ENCODE measurements around the gene XRCC4. TPM values are rescaled to one million over a fixed set of nuclear protein-coding genes. Genes with fewer than 3 reads are reported as not detected.

The XRCC4 gene
- total RNA-seq, 2 donors from 2014 or later: 6.4 to 6.8 TPM

DNA sequence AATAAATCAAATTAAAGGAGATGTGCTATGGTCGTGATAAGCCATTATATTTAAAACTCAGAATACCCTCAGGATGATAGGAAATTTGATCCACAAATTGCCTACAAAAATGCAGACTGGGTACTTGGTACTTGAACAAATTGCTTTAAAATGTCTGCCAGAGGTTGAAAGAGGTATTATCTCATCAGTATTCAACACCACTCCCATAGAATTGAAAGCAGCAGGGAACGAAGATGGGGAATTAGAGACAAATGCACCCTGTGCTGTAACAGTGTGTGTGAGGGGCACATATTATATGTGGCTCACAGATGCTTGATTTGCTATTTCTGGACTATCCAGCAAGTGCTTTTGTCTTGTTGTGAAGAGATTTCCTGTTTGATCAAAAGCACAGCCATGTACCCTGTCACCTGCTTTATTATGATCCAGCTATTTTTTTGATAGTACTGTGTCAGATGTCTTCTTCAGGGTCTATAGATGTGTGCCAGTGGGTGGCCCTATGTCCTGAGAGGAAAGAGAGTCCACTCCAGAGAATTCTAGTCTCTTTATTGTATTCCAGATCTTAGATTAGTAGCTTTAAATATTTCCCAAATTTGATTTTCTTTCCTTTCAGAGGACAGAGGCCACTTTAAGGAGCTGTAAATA is 120.1 kb downstream of the XRCC4 start:
- H3K4me1 ChIP-seq: no peaks in the 10 kb centered on the region
- TF ChIP-seq, protein P1, sequence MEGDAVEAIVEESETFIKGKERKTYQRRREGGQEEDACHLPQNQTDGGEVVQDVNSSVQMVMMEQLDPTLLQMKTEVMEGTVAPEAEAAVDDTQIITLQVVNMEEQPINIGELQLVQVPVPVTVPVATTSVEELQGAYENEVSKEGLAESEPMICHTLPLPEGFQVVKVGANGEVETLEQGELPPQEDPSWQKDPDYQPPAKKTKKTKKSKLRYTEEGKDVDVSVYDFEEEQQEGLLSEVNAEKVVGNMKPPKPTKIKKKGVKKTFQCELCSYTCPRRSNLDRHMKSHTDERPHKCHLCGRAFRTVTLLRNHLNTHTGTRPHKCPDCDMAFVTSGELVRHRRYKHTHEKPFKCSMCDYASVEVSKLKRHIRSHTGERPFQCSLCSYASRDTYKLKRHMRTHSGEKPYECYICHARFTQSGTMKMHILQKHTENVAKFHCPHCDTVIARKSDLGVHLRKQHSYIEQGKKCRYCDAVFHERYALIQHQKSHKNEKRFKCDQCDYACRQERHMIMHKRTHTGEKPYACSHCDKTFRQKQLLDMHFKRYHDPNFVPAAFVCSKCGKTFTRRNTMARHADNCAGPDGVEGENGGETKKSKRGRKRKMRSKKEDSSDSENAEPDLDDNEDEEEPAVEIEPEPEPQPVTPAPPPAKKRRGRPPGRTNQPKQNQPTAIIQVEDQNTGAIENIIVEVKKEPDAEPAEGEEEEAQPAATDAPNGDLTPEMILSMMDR (IDR thresholded peaks at IDR 0.05): no peak

DNA sequence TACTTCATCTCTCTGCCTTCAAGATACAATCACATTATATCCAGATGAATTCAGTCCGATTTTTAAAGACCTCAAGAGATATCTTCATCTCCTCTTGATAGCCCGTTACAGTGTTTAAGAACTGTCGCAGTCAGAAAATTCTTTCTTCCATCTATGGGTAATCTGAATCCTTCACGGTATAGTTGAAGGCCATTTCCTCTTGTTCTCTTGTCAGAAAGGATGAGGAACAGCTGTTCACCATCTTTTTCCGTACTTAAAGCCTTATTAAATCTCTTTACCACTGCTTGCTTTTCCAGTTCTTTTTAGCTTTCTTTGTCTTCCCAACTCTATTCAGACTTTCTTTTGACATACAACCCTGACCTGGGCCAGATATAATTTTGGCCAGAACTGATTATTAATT is 121.8 kb downstream of the XRCC4 start:
- DNase-seq (ENCODE audit: low spot score): no peak
- H3K36me3 ChIP-seq: no peaks in the 10 kb centered on the region
- H3K27ac ChIP-seq: no peak overlapping the region
- H3K4me1 ChIP-seq: no peaks in the 10 kb centered on the region
- TF ChIP-seq, protein P1 (IDR thresholded peaks at IDR 0.05): no peak
- H3K27me3 ChIP-seq: no peaks in the 10 kb centered on the region
- H3K4me3 ChIP-seq: no peak overlapping the region
- no peaks in the 10 kb centered on the region for H3K9me3 ChIP-seq

More for the DNA sequence above, 120.1 kb downstream of the XRCC4 start:
- Histone ChIP-seq H3K27ac (no peak overlapping the region), H3K9me3 (no peaks in the 10 kb centered on the region), H3K27me3 (no peaks in the 10 kb centered on the region), H3K36me3 (no peaks in the 10 kb centered on the region), H3K4me3 (no peak overlapping the region)
- DNase-seq (ENCODE audit: low spot score): no peak

DNA sequence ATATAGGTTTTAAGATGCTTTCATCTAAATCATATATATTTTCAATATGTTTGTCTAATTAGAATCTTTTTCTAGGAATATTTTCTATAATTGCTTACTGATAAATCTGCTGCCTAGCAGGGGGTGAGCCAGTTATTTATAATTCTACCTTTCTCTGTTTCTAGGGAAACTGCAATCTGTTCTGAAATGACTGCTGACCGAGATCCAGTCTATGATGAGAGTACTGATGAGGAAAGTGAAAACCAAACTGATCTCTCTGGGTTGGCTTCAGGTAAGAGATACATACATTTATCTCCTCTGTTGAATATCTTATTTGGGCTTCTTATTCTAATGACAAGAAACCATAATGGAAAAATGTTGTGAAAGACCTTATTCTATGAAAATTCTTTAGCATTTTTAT is 127.3 kb downstream of the XRCC4 start:
- H3K27me3 ChIP-seq: no peaks in the 10 kb centered on the region
- H3K27ac ChIP-seq: no peak overlapping the region
- TF ChIP-seq, protein P1 (IDR thresholded peaks at IDR 0.05): no peak
- H3K4me3 ChIP-seq: no peak overlapping the region
- H3K9me3 ChIP-seq: no peaks in the 10 kb centered on the region
- no peaks in the 10 kb centered on the region for H3K4me1 ChIP-seq
- no peaks in the 10 kb centered on the region for H3K36me3 ChIP-seq
- DNase-seq (ENCODE audit: low spot score): no peak

DNA sequence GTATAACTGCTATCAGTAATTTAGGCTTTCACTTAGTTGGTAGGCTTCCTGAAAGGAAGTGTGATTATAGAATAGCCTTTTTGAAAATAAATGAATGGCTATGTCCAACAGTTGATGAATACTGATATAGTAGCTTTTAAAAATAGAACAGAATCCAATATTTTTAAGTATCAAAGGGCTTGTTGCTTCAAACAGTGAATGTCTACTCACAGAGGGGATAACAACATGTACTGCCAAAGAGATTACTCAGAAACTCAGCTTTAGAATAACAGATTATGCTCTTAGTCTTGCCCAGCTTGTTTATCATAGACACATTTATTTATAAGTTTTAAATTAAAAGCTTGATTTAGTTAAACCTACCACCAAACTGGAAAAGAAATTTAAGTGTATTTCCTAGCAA is 132.6 kb downstream of the XRCC4 start:
- Histone ChIP-seq H3K36me3 (no peaks in the 10 kb centered on the region), H3K27me3 (no peaks in the 10 kb centered on the region), H3K4me1 (no peaks in the 10 kb centered on the region), H3K9me3 (no peaks in the 10 kb centered on the region), H3K27ac (no peak overlapping the region), H3K4me3 (no peak overlapping the region)
- TF ChIP-seq, protein P1 (IDR thresholded peaks at IDR 0.05): no peak
- DNase-seq (ENCODE audit: low spot score): no peak

DNA sequence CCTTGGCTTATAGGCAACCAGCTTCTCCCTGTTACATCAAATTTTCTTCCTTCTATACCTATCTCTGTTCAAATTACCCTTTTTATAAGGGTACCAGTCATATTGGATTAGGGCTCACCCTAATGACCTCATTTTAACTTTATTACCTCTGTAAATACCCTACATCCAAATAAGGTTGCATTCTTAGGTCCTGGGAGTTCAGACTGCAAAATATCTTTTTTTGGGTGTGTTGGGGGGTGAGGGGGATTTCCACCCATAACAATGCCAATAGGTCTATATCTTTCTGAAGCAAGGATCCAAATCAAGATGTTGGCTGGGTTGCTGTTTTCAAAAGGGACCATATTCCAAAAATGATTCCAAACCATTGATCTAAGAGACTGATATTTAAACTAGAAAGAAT is 141.7 kb downstream of the XRCC4 start:
- no peaks in the 10 kb centered on the region for H3K36me3 ChIP-seq
- H3K4me1 ChIP-seq: no peaks in the 10 kb centered on the region
- no peak overlapping the region for H3K27ac ChIP-seq
- no peaks in the 10 kb centered on the region for H3K27me3 ChIP-seq
- DNase-seq (ENCODE audit: low spot score): no peak
- H3K4me3 ChIP-seq: no peak overlapping the region
- TF ChIP-seq, protein P1 (IDR thresholded peaks at IDR 0.05): no peak
- no peaks in the 10 kb centered on the region for H3K9me3 ChIP-seq

DNA sequence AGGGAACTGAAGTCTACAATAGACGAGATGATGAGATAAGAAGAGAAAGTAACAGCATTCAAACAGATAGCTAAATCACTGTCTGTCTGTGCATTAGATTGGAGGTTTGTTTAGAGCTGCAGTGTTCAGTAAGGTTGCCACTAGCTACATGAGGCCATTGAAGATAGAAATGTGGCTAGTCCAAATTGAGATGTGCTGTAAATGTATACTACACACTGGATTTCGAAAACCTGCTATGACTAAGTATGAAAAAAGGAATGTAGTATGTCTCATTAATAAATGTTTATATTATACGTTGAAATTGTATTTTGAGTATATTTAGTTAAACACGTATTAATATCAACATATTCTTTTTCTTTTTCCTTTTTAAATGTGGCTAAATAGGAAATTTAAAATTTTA is 142.1 kb downstream of the XRCC4 start:
- no peak for DNase-seq (ENCODE audit: low spot score)
- H3K9me3 ChIP-seq: no peaks in the 10 kb centered on the region
- H3K4me3 ChIP-seq: no peak overlapping the region
- TF ChIP-seq, protein P1 (IDR thresholded peaks at IDR 0.05): no peak
- no peak overlapping the region for H3K27ac ChIP-seq
- H3K27me3 ChIP-seq: no peaks in the 10 kb centered on the region
- no peaks in the 10 kb centered on the region for H3K4me1 ChIP-seq
- H3K36me3 ChIP-seq: no peaks in the 10 kb centered on the region
